ENCODE results near the gene FAM9B.

GRCh38 chrX:9071031-9071650 lies 37.2 kb upstream of the FAM9B start:
- TF ChIP-seq EZH2 (IDR thresholded peaks at IDR 0.05; ENCODE audit: low read length, missing control alignments) (no peak), CTCF (conservative IDR thresholded peaks at IDR 0.05 in 1 of 2, IDR thresholded peaks at IDR 0.05 in 1 of 2; ENCODE audit: low read depth in 1 of 2, low read length in 2 of 2) (no peak)

Measured in fibroblast of lung (primary cell).